ENCODE measurements around the gene PMPCA. TPM values are rescaled to one million over a fixed set of nuclear protein-coding genes. Genes with fewer than 3 reads are reported as not detected.

The PMPCA gene
- total RNA-seq, 1 donor from 2014 or later: 86.6 TPM

DNA sequence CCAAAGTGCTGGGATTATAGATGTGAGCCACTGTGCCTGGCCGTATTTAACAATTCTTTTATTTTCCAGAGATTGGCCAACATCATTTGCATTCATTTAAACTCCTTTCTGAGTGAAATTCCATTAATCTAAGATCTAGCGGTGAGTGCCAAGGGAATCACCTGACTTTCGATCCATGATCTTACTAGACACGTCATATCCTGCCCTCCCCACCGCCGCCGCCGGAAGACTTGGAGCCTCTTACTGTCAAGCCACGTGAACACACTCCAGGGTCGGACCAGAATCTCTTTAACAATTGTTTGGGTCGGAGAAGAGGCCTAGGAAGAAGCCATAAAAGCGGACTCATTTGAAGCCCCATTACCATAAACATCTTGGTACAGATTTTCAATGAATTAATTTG lies 16.3 kb downstream of the PMPCA start:
- H3K27me3 Mint-ChIP-seq (ENCODE audit: low read depth): no peaks in the 10 kb centered on the region
- H3K9me3 Mint-ChIP-seq: no peaks in the 10 kb centered on the region
- H3K36me3 Mint-ChIP-seq (ENCODE audit: low read depth): peaks cover 5% of the 10 kb centered on the region
- no peak for DNase-seq (ENCODE audit: low read depth, low spot score)
- H3K27ac Mint-ChIP-seq (ENCODE audit: unreplicated experiment): no peak overlapping the region
- no peaks in the 10 kb centered on the region for H3K4me1 Mint-ChIP-seq
- TF ChIP-seq CTCF (conservative IDR thresholded peaks at IDR 0.05): no peak
- H3K4me3 Mint-ChIP-seq: peak overlapping the region; percentile 47

GRCh38 chr9:136429075-136429628 lies 18.7 kb downstream of the PMPCA start:
- no peaks in the 10 kb centered on the region for H3K9me3 Mint-ChIP-seq
- no peak overlapping the region for H3K27ac Mint-ChIP-seq (ENCODE audit: unreplicated experiment)

GRCh38 chr9:136429683-136430491 lies 19.4 kb downstream of the PMPCA start:
- H3K27me3 Mint-ChIP-seq (ENCODE audit: low read depth): no peaks in the 10 kb centered on the region
- no peaks in the 10 kb centered on the region for H3K9me3 Mint-ChIP-seq
- no peak for TF ChIP-seq CTCF (conservative IDR thresholded peaks at IDR 0.05)
- H3K27ac Mint-ChIP-seq (ENCODE audit: unreplicated experiment): no peak overlapping the region
- peaks cover 3% of the 10 kb centered on the region for H3K36me3 Mint-ChIP-seq (ENCODE audit: low read depth)
- DNase-seq (ENCODE audit: low read depth, low spot score): no peak
- H3K4me1 Mint-ChIP-seq: no peaks in the 10 kb centered on the region
- peak overlapping the region; percentile 35 for H3K4me3 Mint-ChIP-seq

More at GRCh38 chr9:136429075-136429628, 18.7 kb downstream of the PMPCA start:
- Mint-ChIP-seq H3K36me3 (ENCODE audit: low read depth) (peaks cover 3% of the 10 kb centered on the region), H3K4me3 (peak overlapping the region; percentile 31), H3K27me3 (ENCODE audit: low read depth) (no peaks in the 10 kb centered on the region), H3K4me1 (no peaks in the 10 kb centered on the region)
- no peak for DNase-seq (ENCODE audit: low read depth, low spot score)
- no peak for TF ChIP-seq CTCF (conservative IDR thresholded peaks at IDR 0.05)

GRCh38 chr9:136430588-136431234 lies 20.3 kb downstream of the PMPCA start:
- no peaks in the 10 kb centered on the region for H3K9me3 Mint-ChIP-seq
- TF ChIP-seq CTCF (conservative IDR thresholded peaks at IDR 0.05): no peak
- no peak for DNase-seq (ENCODE audit: low read depth, low spot score)
- H3K27me3 Mint-ChIP-seq (ENCODE audit: low read depth): no peaks in the 10 kb centered on the region
- no peaks in the 10 kb centered on the region for H3K4me1 Mint-ChIP-seq
- H3K27ac Mint-ChIP-seq (ENCODE audit: unreplicated experiment): no peak overlapping the region
- H3K36me3 Mint-ChIP-seq (ENCODE audit: low read depth): peaks cover 3% of the 10 kb centered on the region
- H3K4me3 Mint-ChIP-seq: peak overlapping the region; percentile 35

DNA sequence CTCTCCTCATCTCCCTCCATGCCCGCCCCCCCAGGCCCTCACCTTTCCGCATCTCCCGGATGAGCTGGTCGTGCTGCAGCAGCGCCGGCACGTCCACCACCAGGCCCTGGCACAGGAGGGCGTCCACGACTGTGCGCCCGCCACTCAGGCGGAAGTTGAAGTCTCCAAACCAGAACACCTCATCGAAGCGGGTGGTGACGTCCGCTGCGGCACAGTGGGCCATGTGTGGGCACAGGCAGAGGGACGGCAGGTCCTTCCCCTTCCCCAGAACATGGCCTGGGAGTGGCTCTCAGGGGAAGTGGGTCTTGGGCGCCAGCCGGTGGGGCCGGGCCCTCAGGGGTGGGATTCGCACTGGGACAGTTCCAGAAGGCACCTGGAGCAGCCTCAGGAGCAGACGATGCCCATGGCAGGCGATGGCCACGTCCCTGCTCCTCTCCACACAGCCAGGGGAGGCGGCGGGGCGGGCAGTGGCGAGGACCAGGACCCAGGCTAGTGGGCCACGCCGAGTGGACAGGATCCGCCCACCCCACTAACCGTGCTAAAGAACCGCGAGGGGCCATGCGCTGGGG lies 21.4 kb downstream of the PMPCA start:
- Mint-ChIP-seq H3K27ac (ENCODE audit: unreplicated experiment) (no peak overlapping the region), H3K27me3 (ENCODE audit: low read depth) (no peaks in the 10 kb centered on the region), H3K9me3 (no peaks in the 10 kb centered on the region), H3K4me1 (peaks cover 6% of the 10 kb centered on the region), H3K4me3 (no peak overlapping the region), H3K36me3 (ENCODE audit: low read depth) (peaks cover under 1% of the 10 kb centered on the region)
- TF ChIP-seq CTCF (conservative IDR thresholded peaks at IDR 0.05): no peak
- no peak for DNase-seq (ENCODE audit: low read depth, low spot score)

All from neural crest cell (in vitro differentiated cells).